RPMI8226 (cell line): ENCODE data around the gene RCAN3.
A peak's percentile ranks its signal among the peaks of the same experiment; 100 is the strongest.
"Not testable (repeated sequence)": the region's sequence is repeated elsewhere in the genome, so short reads cannot be mapped to it uniquely, and the experiment has no call there.

Source experiments
- DNase-seq: peaks from one replicate; pipeline ENCODE4 v3.0.0-alpha.2; 2015

Gene RCAN3

DNA sequence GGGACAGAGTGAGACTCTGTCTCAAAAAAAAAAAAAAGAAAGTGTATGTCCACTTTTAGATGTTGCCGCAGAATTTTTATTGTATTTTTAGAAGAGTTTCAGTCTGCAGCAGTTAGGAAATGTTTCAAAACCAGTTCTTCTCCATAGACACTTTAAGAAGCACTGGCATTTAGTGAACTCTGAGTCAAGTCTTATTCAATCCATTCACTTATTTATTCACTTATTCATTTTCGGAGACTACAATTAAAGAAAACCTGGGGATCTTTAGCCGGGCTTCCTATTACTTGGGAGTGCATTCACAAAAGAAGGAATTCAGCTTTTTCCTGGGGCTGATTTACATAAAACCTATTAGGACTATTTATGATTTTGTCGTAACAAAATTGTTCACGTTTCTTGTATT is 12.3 kb downstream of the RCAN3 start:
- DNase-seq: no peak

DNA sequence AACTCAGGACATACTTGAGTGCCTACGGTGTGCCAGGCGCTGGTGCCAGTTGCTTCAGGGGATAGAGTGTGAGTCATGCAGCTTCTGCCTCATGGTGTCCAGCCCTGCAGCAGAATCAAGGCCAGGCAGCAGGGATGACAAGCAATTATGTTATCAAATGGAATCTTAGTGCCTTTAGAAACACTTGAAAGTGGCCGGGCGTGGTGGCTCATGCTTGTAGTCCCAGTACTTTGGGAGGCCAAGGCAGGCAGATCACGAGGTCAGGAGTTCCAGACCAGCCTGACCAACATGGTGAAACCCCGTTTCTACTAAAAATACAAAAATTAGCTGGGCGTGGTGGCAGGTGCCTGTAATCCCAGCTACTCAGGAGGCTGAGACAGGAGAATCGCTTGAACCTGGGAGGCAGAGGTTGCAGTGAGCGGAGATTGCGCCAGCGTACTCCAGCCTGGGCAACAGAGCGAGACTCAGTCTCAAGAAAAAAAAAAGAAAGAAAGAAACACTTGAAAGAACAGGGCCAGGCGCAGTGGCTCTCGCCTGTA is 13.1 kb downstream of the RCAN3 start:
- not testable (repeated sequence) for DNase-seq

DNA sequence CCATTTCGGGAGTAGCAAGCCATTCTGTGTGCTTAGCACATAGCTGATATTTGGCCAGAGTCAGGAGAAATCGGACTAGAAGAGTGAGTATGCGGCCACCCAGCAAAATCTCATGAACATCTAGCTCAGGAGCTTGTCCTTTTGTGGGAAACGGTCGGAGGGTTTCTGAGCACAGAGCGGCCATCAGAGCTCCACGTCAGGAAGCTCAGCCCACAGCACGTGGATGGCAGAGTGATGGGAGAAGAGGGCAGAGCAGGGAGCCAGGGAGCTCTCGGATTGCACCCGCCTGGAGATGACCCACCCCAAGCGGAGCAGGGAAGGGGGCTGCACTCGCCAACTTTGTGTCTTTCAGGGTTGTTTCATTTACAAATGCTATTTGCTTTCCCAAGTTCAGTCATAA is 13.9 kb downstream of the RCAN3 start:
- no peak for DNase-seq

DNA sequence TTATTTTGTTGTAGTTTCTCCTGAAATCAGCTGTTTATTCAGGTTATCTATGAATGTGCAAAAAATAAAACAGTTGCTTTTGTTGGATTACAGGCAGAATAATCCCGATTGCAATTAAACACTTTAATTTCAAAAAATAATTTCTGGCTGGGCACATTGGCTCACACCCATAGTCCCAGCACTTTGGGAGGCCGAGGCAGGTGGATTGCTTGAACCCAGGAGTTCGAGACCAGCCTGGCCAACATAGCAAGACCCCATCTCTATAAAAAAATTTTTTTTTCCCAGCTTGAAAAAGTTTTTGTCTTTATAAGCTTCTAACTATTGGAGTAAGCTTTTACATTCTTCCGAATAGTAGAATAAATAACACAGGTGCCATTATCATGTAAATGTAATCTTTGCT is 15.3 kb downstream of the RCAN3 start:
- no peak for DNase-seq

DNA sequence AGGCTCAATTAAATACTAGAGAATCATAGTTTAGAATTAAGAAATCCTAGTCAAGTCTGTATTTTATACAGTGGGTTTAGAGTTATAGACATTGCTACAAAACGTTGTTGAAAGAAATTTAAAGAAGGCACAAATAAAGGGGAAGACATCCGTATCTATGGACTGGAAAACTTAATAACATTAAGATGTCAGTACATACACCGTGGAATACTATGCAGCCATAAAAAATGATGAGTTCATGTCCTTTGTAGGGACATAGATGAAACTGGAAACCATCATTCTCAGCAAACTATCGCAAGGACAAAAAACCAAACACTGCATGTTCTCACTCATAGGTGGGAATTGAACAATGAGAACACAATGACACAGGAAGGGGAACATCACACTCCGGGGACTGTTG is 17.6 kb downstream of the RCAN3 start:
- DNase-seq: not testable (repeated sequence)

DNA sequence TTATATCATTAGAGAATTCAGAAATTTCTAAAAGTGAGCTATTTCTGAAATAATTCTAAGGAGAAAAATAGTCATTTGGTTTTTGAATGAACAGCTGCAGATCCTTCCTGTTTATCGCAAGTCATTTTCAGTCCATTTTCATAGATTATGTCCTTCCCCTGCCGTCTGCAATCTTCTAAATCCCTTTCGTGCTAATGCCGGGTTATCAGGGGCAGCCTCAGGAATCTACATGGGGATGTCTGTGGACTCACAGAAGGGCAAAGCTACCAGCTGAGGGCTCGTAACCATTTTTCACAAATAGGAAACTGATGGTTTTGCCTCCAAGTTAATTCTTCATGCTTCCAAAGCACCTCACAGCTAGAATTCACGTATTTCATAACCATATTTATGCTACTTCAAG is 23.0 kb downstream of the RCAN3 start:
- no peak for DNase-seq

DNA sequence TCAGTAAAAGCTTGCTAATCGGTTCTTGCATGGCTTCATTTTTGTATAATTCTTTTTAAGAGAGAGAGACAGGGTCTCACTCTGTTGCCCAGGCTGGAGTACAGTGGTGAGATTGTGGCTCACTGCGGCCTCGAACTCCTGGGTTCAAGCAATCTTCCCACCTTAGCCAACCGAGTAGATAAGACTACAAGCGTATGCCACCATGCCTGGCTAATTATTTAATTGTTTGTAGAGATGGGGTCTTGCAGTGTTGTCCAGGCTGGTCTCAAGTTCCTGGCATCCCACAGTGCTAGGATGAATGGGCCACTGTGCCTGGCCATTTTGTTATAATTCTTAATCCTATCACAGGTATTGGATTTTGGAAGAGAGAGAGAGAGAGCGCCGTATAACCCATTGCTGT is 23.4 kb downstream of the RCAN3 start:
- DNase-seq: no peak

DNA sequence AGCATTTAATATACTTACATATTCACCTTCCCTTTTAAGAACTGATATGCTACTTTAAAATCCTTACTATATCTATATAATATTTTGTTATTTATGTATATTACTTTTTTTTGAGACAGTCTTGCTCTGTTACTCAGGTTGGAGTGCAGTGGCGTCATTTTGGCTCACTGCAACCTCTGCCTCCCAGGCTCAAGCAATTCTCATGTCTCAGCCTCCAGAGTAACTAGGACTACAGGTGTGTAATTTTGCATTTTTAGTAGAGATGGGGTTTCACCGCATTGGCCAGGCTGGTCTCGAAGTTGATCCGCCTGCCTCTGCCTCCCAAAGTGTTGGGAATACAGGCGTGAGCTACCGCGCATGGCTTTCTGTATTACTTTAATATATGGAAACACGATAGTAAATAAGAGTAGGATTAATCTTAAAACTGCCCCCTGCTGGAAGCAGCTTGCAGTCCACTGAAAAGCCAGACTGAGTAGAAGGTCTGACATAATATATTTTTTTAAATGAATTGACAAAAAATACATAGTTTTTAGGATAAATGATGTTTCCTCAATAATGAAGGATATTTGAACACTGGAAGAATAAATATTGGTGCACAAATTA is 24.4 kb downstream of the RCAN3 start:
- peak; percentile 40 for DNase-seq

DNA sequence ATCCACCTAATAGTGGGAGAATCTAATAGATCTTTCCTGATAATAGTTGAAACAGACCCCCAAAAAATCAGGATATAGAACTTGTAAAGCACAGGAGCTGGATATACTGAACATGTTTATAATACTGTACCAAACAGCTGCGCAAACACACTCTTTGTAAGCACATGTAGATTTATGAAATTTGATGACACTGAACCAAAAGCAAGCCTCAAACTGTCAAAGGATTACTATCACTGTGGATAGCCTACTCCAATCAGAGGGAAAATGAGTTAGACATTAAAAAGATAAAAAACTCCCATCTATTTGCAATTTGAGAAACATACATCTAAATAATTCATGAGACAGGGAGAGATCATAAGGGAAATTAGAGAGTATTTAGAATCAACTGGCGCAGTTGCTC is 26.1 kb downstream of the RCAN3 start:
- no peak for DNase-seq

DNA sequence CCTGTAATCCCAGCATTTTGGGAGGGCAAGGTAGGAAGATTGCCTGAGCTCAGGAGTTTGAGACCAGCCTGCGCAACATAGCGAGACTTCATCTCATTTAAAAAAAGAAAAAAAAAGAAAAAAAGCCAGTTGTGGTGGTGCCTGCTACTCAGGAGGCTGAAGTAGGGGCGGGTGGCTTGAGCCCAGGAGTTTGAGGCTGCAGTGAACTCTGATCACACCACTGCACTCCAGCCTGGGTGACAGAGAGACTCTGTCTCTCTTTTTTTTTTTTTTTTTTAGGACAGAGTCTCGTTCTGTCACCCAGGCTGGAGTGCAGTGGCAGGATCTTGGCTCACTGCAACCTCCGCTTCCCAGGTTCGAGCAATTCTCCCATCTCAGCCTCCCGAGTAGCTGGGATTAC is 26.7 kb downstream of the RCAN3 start:
- DNase-seq: not testable (repeated sequence)

DNA sequence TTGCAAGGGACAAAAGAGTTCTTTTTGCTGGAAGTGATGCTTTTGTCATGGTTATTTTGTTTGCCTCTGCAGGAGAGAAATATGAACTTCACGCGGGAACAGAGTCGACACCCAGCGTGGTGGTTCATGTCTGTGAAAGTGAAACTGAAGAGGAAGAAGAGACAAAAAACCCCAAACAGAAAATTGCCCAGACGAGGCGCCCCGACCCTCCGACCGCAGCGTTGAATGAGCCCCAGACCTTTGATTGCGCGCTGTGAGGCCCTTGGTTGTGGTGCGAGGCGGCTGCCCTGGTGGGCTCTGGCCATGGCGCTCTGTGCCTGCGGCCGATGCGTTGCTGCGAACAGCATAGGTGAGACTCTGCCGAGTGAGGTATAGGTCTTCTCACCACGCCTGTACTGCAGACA is 32.4 kb downstream of the RCAN3 start:
- DNase-seq: peak; percentile 72

DNA sequence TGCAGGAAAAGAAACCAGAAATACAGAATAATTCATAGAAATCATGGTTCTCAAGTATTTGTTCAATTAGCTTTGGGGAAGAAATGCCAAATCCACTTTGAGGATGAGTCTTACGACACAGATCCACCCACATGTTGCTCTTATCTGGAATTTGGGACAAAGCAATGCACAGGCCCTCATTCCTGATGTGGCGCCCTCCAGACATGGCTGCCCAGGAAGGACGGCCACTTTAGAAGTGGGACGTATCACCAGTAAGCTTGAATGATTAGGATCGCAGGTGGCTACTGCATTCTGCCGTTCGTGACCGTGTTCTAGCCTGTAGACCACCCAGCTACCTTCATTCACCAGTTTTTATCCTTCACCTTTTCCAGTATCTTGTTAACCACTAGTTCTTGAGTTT is 33.1 kb downstream of the RCAN3 start:
- no peak for DNase-seq

DNA sequence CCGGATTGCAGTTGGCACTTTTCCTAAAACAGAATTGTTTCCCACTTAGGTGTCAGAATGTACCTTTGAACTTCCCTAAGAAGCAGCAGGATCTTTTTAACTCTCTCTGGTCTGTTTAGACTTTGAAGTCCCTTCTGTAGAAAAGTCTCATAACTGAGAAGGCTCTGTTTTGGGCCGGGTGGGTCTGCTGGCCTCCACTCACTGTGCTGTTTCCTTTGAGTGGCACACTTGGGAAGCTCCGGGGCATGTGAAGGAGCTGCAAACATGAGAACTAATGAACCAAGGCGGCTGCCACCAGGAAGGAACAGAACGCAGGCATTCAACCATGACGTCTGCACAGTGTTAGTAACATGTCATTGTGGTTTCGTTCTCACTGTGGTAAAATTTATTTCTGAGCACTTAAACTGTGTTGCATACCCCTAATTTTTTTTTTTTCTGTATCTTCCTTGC is 33.8 kb downstream of the RCAN3 start:
- DNase-seq: no peak

DNA sequence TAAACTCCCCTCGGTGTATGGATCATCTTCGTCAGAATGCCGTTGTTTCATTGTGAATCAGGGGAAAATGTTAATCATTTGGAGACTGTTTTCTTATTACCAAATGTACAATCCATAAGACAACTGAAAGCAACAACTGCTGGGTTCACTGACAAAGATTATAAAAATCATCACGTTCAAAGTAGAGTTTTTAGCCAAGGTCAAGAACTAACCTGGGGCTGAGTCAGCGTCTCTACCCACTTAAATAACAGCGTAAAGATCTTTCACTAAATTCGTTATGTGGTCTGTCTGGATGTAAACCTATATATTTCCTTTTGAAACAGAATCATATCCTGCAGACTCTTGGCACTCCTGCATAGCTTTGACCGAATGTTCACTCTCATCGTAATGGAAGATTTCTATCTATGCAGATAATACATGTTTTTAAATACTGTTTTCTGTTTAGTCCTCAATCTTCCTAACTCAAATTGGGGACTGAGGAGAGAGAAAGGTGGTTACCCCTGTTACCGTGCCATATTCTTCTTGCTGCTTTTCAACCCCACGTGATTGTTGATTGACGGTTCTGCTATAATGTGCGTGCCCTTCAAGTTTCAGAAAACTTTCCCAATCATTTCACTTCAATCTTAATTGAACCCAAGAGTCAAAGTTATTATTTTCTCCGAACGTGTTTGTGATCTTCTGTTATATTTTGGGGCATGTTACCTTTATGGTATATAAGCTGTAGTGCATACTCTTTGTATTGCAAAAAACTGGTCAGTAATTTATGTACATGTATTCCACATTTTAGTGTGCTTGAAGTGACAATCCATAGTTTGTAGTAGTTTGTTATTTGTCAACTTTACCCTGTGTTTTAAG is 37.6 kb downstream of the RCAN3 start:
- no peak for DNase-seq

DNA sequence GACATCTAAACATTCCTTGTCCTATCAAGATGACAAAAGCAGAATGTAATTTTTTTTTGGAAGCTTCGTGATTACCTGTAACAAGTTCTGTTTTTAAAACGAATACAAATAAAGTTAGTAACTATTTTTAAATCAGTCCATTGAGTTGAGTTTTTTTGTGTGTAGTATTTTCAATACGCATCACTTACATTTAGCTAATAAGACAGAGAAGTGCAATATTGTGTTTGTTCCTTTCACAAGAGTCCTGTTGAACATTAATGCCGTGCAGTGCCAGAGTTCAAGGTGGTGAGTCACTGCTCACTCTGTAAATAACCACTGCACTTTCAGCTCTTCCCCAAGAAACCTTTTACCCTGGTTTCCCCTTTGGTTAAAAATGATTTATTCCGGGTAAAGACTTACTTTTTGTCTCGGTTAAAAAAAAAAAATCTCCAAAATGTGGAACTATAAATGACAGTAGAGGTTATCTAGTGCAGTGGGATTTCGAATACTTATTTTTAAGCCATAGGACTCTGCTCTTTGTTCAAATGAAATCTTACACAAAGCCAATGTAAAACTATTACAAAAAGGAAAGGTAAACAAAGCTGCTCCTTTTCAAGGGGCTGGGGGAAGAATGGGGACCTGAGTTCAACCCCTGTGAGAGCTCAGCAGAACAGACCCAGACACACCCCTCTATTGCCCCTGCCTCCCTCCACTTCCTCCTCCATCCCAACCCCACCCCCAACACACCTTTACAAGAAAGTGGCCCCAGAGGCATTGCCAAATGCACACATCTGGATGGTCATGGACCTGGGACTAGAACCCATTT is 38.5 kb downstream of the RCAN3 start:
- DNase-seq: peak; percentile 33

DNA sequence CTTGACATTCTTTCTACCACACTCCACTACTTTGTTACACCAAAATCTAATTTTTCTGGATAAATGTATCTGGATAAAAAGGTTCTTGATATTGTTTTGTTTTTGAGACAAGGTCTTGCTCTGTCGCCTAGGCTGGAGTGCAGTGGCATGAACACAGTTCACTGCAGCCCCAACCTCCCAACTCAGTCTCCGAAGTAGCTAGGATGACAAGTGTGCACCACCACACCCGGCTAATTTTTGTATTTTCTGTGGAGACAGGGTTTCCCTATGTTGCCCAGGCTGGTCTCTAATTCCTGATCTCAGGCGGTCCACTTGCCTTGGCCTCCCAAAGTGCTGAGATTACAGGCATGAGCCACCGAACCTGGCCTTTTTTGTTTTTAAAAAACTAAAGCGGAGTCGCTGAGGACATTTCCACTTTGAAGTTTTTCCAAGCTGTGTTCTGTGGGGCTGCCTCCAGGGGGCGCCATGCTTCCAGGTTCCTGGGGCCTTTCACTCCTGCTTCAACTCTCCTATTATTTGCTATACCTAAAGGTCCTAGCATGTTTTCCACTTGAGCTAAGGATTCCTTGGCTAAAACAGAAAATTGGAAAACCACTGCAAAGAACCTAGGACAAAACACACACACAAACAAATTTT is 39.2 kb downstream of the RCAN3 start:
- DNase-seq: no peak

DNA sequence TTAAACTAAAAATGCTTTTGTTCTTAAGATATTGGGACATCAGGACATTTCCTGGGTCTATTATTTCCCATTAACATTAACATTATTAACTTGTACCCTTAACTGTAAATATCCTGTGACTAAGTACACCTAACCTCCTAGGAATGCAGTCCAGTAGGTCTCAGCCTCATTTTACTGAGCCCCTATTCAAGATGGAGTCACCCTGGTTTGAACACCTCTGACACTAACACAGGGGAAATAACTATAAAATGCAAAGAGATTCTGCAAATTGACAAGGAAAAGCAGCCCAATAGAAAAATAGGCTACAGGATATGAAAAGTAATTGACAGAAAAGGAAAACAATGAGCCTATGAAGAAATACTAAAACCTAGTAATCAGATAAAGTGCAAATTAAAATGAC is 41.6 kb downstream of the RCAN3 start:
- DNase-seq: no peak

DNA sequence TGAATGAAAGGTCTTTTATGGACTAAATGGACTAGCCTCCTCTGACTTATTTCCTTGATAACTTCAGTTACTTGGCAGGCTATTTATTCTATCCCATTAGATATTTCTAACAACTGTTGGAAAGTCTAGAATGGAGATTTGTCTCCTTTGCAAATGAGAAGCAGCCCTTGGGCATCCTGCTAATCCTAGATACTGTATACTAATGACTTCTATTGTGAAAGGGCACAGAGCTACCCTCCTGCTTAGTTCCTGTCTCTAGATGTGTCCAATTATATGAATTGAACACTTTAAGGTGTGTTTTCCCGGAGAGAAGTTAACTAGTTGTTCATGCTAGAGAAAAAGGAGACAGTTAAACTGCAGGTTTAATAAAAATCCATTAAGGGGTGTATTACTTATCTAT is 43.0 kb downstream of the RCAN3 start:
- no peak for DNase-seq

DNA sequence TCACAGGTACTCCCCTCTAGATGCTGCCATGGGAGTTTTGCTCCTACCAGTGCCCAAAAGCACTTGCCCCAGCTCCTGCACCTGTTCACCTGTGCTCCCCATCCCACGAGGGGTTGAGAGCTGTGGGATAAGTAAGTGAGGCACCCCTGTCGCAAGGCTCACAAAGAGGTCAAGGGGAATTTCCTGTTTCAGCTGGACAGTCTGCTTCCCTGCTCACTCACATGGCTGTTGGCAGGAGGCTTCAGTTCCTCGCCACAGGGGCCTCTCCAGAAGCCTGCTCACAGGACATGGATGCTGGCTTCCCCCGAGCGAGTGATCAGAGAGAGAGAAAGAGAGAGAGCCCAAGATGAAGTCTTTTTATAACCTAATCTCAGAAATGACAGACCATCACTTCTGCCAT is 44.6 kb downstream of the RCAN3 start:
- DNase-seq: no peak

DNA sequence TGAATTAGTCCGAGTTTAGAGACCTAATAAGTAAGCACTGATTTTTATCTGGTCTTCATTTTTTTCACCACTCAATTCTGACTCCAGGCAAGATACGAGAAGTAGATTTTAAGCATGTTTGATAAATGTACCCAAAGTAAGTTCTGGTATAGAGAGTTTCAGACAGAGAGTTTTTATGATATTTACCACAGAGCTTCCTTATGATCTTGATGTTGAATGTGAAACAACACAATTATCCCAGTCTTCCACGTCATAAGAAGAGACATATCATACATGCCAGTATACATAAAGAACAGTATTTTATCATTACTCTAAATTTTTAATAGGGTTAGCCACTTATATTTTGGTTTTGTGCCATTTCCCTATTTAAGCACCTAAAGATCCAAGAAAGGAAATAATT is 45.4 kb downstream of the RCAN3 start:
- no peak for DNase-seq

DNA sequence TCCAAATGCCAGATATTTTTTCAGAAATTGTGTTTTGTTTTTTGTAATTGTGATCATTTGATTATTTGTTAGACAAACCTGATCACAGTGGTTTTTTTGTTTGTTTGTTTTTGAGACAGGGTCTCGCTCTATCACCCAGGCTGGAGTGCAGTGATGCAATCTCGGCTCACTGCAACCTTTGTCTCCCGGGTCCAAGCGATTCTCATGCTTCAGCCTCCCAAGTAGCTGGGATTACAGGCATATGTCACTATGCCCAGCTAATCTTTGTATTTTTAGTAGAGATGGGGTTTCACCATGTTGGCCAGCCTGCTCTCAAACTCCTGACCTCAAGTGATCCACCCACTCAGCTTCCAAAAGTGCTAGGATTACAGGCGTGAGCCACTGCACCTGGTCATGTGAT is 46.6 kb downstream of the RCAN3 start:
- not testable (repeated sequence) for DNase-seq

DNA sequence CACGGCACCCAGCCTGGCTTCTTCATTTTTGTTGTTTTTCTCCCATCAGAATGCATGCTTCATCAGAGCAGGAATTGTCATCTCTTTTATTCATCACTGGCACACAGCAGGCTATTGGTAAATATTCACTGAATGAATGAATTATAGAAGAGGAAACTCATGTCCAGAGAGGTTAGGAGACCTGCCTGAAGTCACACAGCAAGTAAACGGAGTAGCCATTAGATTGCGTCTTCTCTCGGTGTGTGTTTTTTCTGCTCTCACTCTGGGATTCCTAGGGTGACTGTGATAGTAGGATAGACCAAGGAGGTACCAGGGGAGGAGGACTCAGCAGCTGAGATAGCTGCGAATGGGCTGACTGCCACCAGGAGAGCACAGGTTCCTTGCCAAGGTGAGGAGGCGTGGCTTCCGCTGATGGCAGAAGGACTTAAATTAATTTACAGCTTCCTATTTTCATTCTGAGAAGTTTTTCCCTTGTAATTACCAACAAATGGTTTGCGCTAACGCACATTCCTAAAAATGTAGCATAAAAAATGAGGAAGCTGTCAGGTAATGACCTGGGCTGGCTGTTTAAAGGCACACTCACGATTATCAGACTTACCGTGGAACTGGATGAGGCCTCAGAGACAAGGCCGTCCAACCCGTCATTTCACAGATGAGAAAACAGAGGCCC is 48.8 kb downstream of the RCAN3 start:
- DNase-seq: peak; percentile 26
